ENCODE measurements around the gene IRAK3. TPM values are rescaled to one million over a fixed set of nuclear protein-coding genes. Genes with fewer than 3 reads are reported as not detected.

Gene IRAK3
- total RNA-seq, 2 donors from 2014 or later: 0.27 to 0.59 TPM

DNA sequence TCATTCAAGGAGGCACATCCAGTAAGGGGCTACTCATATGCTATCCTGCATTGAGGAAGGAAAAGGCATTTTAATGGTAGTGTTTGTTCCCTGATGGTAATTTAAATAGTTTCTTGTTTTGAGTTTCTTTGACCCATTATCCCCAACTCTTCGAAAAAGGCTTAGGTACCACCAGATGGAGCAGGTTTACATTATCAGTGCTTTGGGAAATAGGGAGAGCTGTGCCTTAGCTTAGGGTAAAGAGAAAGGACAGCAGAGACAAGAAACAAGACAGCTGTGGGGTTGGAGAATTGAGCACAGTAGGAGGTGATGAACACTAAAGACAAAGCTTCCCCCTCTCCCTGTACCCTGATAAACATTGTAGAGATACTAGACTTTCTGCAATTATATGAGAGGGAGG, 84.1 kb downstream of the IRAK3 start:
- Histone ChIP-seq H3K27ac (ENCODE audit: low read depth, low read length) (no peak overlapping the region), H3K4me3 (ENCODE audit: low read length) (no peak overlapping the region), H3K9me3 (ENCODE audit: control insufficient read depth, low read length) (no peaks in the 10 kb centered on the region), H3K36me3 (ENCODE audit: control insufficient read depth, insufficient read depth, low read length) (no peaks in the 10 kb centered on the region), H3K27me3 (ENCODE audit: control insufficient read depth, insufficient read depth, low read length, poor library complexity, severe bottlenecking) (no peaks in the 10 kb centered on the region), H3K9ac (ENCODE audit: extremely low read depth, low read length, poor library complexity, severe bottlenecking) (no peak overlapping the region), H3K4me1 (ENCODE audit: control insufficient read depth, insufficient read depth, low read length) (peaks cover 4% of the 10 kb centered on the region)
- no peak overlapping the region for H3K4me3 Mint-ChIP-seq
- no peaks in the 10 kb centered on the region for H3K36me3 Mint-ChIP-seq (ENCODE audit: low read depth)
- no peaks in the 10 kb centered on the region for H3K9me3 Mint-ChIP-seq
- 79% methylated on average over 1 of the region's 1 CpG; no CpG with 5 or more reads in 1 of the 2 experiments for WGBS, 2 experiments (ENCODE audit: insufficient coverage in 1 of 2, insufficient read length in 1 of 2)
- TF ChIP-seq, protein P1, sequence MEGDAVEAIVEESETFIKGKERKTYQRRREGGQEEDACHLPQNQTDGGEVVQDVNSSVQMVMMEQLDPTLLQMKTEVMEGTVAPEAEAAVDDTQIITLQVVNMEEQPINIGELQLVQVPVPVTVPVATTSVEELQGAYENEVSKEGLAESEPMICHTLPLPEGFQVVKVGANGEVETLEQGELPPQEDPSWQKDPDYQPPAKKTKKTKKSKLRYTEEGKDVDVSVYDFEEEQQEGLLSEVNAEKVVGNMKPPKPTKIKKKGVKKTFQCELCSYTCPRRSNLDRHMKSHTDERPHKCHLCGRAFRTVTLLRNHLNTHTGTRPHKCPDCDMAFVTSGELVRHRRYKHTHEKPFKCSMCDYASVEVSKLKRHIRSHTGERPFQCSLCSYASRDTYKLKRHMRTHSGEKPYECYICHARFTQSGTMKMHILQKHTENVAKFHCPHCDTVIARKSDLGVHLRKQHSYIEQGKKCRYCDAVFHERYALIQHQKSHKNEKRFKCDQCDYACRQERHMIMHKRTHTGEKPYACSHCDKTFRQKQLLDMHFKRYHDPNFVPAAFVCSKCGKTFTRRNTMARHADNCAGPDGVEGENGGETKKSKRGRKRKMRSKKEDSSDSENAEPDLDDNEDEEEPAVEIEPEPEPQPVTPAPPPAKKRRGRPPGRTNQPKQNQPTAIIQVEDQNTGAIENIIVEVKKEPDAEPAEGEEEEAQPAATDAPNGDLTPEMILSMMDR (conservative IDR thresholded peaks at IDR 0.05): peak; percentile 12
- DNase-seq: no peak
- no peaks in the 10 kb centered on the region for H3K27me3 Mint-ChIP-seq (ENCODE audit: insufficient read depth)
- H3K4me1 Mint-ChIP-seq: no peaks in the 10 kb centered on the region
- H3K27ac Mint-ChIP-seq: no peak overlapping the region

DNA sequence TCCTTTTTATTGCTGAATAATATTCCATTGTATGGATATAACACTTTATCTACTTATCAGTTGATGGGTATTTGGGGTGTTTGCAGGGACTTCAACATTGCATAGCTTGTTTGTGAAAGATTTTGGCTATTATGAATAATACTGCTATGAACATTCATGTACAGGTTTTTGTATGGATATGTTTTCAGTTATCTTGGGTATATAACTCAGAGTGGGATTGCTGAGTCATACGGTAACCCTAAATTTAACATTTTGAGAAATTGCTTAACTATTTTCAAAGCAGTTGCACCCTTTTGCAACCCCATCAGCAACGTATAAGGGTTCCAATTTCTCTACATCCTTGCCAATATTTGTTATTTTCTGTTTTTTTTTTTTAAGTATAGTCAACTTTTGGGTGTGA, 86.0 kb downstream of the IRAK3 start:
- H3K9me3 ChIP-seq (ENCODE audit: control insufficient read depth, low read length): no peaks in the 10 kb centered on the region
- H3K4me1 ChIP-seq (ENCODE audit: control insufficient read depth, insufficient read depth, low read length): peaks cover 4% of the 10 kb centered on the region
- WGBS, 2 experiments (ENCODE audit: insufficient coverage in 1 of 2, insufficient read length in 1 of 2): 83 to 100% methylated on average over 1 to 2 of the region's 2 CpGs
- DNase-seq: no peak
- no peak overlapping the region for H3K4me3 ChIP-seq (ENCODE audit: low read length)
- Mint-ChIP-seq H3K4me1 (no peaks in the 10 kb centered on the region), H3K9me3 (no peaks in the 10 kb centered on the region), H3K4me3 (no peak overlapping the region), H3K27me3 (ENCODE audit: insufficient read depth) (no peaks in the 10 kb centered on the region), H3K27ac (no peak overlapping the region), H3K36me3 (ENCODE audit: low read depth) (no peaks in the 10 kb centered on the region)
- H3K9ac ChIP-seq (ENCODE audit: extremely low read depth, low read length, poor library complexity, severe bottlenecking): no peak overlapping the region
- no peaks in the 10 kb centered on the region for H3K36me3 ChIP-seq (ENCODE audit: control insufficient read depth, insufficient read depth, low read length)
- H3K27me3 ChIP-seq (ENCODE audit: control insufficient read depth, insufficient read depth, low read length, poor library complexity, severe bottlenecking): no peaks in the 10 kb centered on the region
- H3K27ac ChIP-seq (ENCODE audit: low read depth, low read length): no peak overlapping the region
- TF ChIP-seq, protein P1 (conservative IDR thresholded peaks at IDR 0.05): no peak

DNA sequence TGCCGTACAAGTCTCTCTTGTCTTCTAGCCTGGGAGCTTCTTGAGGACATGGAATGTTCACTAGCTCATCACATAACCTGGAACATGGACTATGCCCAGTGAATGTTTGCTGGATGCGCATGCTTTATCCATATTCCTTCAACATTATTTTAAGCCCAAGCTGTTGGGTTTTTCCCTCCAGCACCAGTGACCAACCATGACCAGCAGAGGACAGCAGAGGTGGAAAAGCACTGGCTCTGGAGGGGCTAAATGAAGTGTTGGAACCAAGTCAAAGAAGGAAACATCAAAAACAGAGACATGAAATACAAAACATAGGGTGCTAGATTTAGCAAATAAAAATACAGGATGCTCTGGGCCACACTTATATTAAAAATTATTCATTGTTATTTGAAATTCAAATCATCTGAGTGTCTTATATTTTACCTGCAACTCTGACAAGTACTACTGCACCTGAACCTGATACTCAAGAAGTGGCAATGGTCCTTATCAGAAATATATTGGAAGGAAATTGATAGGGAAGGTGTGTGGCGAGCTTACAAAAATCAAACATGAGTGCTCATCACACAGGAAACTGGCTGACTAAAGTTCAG, 90.2 kb downstream of the IRAK3 start:
- H3K4me3 ChIP-seq (ENCODE audit: low read length): no peak overlapping the region
- 60 to 64% methylated on average over 2 to 3 of the region's 3 CpGs for WGBS, 2 experiments (ENCODE audit: insufficient coverage in 1 of 2, insufficient read length in 1 of 2)
- DNase-seq: peak; percentile 80
- Mint-ChIP-seq H3K27me3 (ENCODE audit: insufficient read depth) (no peaks in the 10 kb centered on the region), H3K36me3 (ENCODE audit: low read depth) (no peaks in the 10 kb centered on the region), H3K27ac (no peak overlapping the region), H3K4me3 (no peak overlapping the region), H3K4me1 (no peaks in the 10 kb centered on the region), H3K9me3 (peaks cover 8% of the 10 kb centered on the region)
- H3K27ac ChIP-seq (ENCODE audit: low read depth, low read length): no peak overlapping the region
- H3K27me3 ChIP-seq (ENCODE audit: control insufficient read depth, insufficient read depth, low read length, poor library complexity, severe bottlenecking): no peaks in the 10 kb centered on the region
- H3K9me3 ChIP-seq (ENCODE audit: control insufficient read depth, low read length): peaks cover 5% of the 10 kb centered on the region
- no peak overlapping the region for H3K9ac ChIP-seq (ENCODE audit: extremely low read depth, low read length, poor library complexity, severe bottlenecking)
- H3K4me1 ChIP-seq (ENCODE audit: control insufficient read depth, insufficient read depth, low read length): peaks cover 4% of the 10 kb centered on the region
- H3K36me3 ChIP-seq (ENCODE audit: control insufficient read depth, insufficient read depth, low read length): no peaks in the 10 kb centered on the region
- TF ChIP-seq, protein P1 (conservative IDR thresholded peaks at IDR 0.05): peak; percentile 81

All from endodermal cell (in vitro differentiated cells).